ENCODE results near the gene GBP3. TPM values are rescaled to one million over a fixed set of nuclear protein-coding genes. Genes with fewer than 3 reads are reported as not detected.

GBP3 gene
- total and polyA plus RNA-seq, 9 of the 15 experiments (the other 6 are each of a cell fraction or from before 2014, with no cell fraction given), result 0.07 to 0.14 (median 0.11) TPM; not detected in 4

DNA sequence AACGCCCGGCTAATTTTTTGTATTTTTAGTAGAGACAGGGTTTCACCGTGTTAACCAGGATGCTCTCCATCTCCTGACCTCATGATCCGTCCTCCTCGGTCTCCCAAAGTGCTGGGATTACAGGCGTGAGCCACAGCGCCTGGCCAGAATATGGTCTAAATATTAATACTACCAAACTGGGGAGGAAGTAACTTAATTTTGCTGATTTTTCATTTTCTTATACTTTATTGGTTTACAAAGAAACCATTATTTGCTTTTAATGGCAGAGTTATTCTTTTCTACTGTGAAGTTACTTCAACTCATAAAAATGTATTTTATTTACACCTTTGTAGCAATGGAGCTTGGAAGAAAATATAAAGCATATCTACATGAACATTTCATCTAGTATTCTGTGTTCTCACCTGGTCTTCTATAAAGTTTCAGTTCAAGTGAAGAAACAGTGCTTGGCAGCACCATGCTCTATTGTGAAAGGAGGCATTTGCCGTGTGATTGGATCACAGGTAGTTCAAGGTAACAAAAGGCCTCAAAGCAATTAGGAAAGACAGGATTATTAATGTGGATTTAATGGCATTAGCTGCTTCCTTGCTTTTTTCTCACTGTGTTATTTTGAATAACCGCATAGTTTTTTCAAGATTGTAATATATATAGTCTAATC, 28.8 kb upstream of the GBP3 start:
- Histone ChIP-seq H3K27me3 (ENCODE audit: control insufficient read depth in 2 of 2, insufficient read depth in 2 of 2, low read length in 2 of 2) (peaks cover 5% of the 10 kb centered on the region in 2 experiments; a peak in 3 of 5 replicates), H3K4me1 (replicated peaks in 1 of 2; ENCODE audit: control insufficient read depth in 2 of 2, insufficient read depth in 2 of 2, low read length in 2 of 2) (peaks cover 0 to 4% of the 10 kb centered on the region in 2 experiments; a peak in 1 of 5 replicates), H3K9ac (ENCODE audit: insufficient read depth in 1 of 2, low read depth in 2 of 2, low read length in 2 of 2) (no peak overlapping the region), H3K27ac (ENCODE audit: extremely low read depth, low read depth, low read length) (no peak overlapping the region), H3K9me3 (replicated peaks; ENCODE audit: control insufficient read depth, insufficient read depth, low read depth, low read length) (no peaks in the 10 kb centered on the region), H3K36me3 (ENCODE audit: control insufficient read depth, insufficient read depth, low read length) (no peaks in the 10 kb centered on the region), H3K9me1 (ENCODE audit: control insufficient read depth, insufficient read depth, low read length) (no peaks in the 10 kb centered on the region), H4K20me1 (replicated peaks; ENCODE audit: control insufficient read depth, insufficient read depth, low read length) (no peaks in the 10 kb centered on the region), H3K4me3 (no peak overlapping the region), H2AFZ (ENCODE audit: low read depth, low read length) (no peak overlapping the region), H3K4me2 (ENCODE audit: insufficient read depth, low read length) (no peak overlapping the region), H3K79me2 (ENCODE audit: control insufficient read depth, insufficient read depth, low read length) (no peaks in the 10 kb centered on the region)
- BruUV-seq (replicated peaks), result no TSS peak
- FAIRE-seq (no peak), ATAC-seq (no peak), DNase-seq (ENCODE audit: extremely low read depth in 1 of 4, low spot score in 3 of 4) (no peak)
- WGBS (ENCODE audit: insufficient coverage, low coverage, missing lambda C conversion rate), result 21% methylated on average over 8 of the region's 9 CpGs
- TF ChIP-seq TGIF2 (CRISPR knock-in tag; IDR thresholded peaks at IDR 0.05) (no peak), C11orf30 (IDR thresholded peaks at IDR 0.05; ENCODE audit: low read depth) (peak; percentile 74), KLF10 (CRISPR knock-in tag; IDR thresholded peaks at IDR 0.05) (no peak), TCFL5 (CRISPR knock-in tag; conservative IDR thresholded peaks at IDR 0.05) (no peak), KLF13 (tag; IDR thresholded peaks at IDR 0.05; ENCODE audit: borderline replicate concordance, low read depth) (no peak), ZNF354B (CRISPR knock-in tag; IDR thresholded peaks at IDR 0.05) (no peak), KLF6 (CRISPR knock-in tag; IDR thresholded peaks at IDR 0.05; ENCODE audit: borderline replicate concordance) (no peak), MEF2D (tag; conservative IDR thresholded peaks at IDR 0.05; ENCODE audit: low read depth) (no peak), MAFG (tag; conservative IDR thresholded peaks at IDR 0.05) (0 out of 2 replicates have a peak, but pooled peaks have one; percentile 33), ZNF146 (CRISPR knock-in tag; IDR thresholded peaks at IDR 0.05; ENCODE audit: unreplicated experiment) (no peak), ZNF316 (IDR thresholded peaks at IDR 0.05) (peak; percentile 80), ZNF311 (CRISPR knock-in tag; IDR thresholded peaks at IDR 0.05) (no peak)
- TF ChIP-seq, protein P1, sequence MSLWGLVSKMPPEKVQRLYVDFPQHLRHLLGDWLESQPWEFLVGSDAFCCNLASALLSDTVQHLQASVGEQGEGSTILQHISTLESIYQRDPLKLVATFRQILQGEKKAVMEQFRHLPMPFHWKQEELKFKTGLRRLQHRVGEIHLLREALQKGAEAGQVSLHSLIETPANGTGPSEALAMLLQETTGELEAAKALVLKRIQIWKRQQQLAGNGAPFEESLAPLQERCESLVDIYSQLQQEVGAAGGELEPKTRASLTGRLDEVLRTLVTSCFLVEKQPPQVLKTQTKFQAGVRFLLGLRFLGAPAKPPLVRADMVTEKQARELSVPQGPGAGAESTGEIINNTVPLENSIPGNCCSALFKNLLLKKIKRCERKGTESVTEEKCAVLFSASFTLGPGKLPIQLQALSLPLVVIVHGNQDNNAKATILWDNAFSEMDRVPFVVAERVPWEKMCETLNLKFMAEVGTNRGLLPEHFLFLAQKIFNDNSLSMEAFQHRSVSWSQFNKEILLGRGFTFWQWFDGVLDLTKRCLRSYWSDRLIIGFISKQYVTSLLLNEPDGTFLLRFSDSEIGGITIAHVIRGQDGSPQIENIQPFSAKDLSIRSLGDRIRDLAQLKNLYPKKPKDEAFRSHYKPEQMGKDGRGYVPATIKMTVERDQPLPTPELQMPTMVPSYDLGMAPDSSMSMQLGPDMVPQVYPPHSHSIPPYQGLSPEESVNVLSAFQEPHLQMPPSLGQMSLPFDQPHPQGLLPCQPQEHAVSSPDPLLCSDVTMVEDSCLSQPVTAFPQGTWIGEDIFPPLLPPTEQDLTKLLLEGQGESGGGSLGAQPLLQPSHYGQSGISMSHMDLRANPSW (CRISPR knock-in tag; IDR thresholded peaks at IDR 0.05), result no peak
- TF ChIP-seq, protein P2, sequence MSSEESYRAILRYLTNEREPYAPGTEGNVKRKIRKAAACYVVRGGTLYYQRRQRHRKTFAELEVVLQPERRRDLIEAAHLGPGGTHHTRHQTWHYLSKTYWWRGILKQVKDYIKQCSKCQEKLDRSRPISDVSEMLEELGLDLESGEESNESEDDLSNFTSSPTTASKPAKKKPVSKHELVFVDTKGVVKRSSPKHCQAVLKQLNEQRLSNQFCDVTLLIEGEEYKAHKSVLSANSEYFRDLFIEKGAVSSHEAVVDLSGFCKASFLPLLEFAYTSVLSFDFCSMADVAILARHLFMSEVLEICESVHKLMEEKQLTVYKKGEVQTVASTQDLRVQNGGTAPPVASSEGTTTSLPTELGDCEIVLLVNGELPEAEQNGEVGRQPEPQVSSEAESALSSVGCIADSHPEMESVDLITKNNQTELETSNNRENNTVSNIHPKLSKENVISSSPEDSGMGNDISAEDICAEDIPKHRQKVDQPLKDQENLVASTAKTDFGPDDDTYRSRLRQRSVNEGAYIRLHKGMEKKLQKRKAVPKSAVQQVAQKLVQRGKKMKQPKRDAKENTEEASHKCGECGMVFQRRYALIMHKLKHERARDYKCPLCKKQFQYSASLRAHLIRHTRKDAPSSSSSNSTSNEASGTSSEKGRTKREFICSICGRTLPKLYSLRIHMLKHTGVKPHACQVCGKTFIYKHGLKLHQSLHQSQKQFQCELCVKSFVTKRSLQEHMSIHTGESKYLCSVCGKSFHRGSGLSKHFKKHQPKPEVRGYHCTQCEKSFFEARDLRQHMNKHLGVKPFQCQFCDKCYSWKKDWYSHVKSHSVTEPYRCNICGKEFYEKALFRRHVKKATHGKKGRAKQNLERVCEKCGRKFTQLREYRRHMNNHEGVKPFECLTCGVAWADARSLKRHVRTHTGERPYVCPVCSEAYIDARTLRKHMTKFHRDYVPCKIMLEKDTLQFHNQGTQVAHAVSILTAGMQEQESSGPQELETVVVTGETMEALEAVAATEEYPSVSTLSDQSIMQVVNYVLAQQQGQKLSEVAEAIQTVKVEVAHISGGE (CRISPR knock-in tag; IDR thresholded peaks at IDR 0.05), result no peak
- ChIA-PET CTCF (ENCODE audit: low intra/inter-chr PET ratio) (no interaction called here), POLR2A (interaction anchor here (0.9 to 1.2 kb wide), 3 partner anchors 12 to 32 kb away, joined by 3 to 4 read pairs (median 3); no protein-coding TSS in a partner anchor)
- intact Hi-C loops (cut with micrococcal nuclease) (no loop called here), in situ Hi-C loops (cut with MboI) (no loop called here)
